Neural cell (in vitro differentiated cells): ENCODE results near the gene CTTNBP2NL.

Source experiments
- EP300 ChIP-seq: fragments of 450-650 bp; conservative IDR thresholded peaks from 2 replicates; pipeline ENCODE4 v1.6.1; 2014; ENCODE audit warnings: antibody characterized with exemption, mild to moderate bottlenecking, moderate library complexity; ENCODE audit not compliant: poor library complexity, severe bottlenecking
- EZH2 ChIP-seq: fragments of 200-600, 300-800 bp; shearing (Covaris generic), sonication (generic); IDR thresholded peaks from 2 replicates; pipeline ENCODE4 v1.6.1; 2014; ENCODE audit warnings: antibody characterized with exemption, low read length, borderline replicate concordance, mild to moderate bottlenecking; ENCODE audit not compliant: insufficient read depth, poor library complexity, severe bottlenecking
- MXI1 ChIP-seq: fragments of 450-650 bp; conservative IDR thresholded peaks from 2 replicates; pipeline ENCODE4 v1.6.1; 2014; ENCODE audit warnings: antibody characterized with exemption, mild to moderate bottlenecking; ENCODE audit not compliant: poor library complexity, severe bottlenecking
- POLR2AphosphoS5 ChIP-seq: IDR thresholded peaks from 2 replicates; pipeline ENCODE4 v1.6.1; 2012
- RAD21 ChIP-seq: fragments of 450-650 bp; conservative IDR thresholded peaks from 2 replicates; pipeline ENCODE4 v1.6.1; 2014; ENCODE audit warnings: antibody characterized with exemption, mild to moderate bottlenecking, moderate library complexity
- SMC3 ChIP-seq: fragments of 450-650 bp; conservative IDR thresholded peaks from 2 replicates; pipeline ENCODE4 v1.6.1; 2014; ENCODE audit warnings: antibody characterized with exemption, mild to moderate bottlenecking, moderate library complexity; ENCODE audit not compliant: poor library complexity
- TAF1 ChIP-seq: IDR thresholded peaks from 2 replicates; pipeline ENCODE4 v1.6.1; 2012; ENCODE audit warnings: low read depth
- TF ChIP-seq, protein P1 (sequence below): fragments of 450-650 bp; IDR thresholded peaks from 2 replicates; pipeline ENCODE4 v1.5.1; 2014; ENCODE audit warnings: antibody characterized with exemption, mild to moderate bottlenecking, moderate library complexity; ENCODE audit not compliant: poor library complexity, severe bottlenecking
- TF ChIP-seq, protein P2 (sequence below): IDR thresholded peaks from 2 replicates; pipeline ENCODE4 v1.6.1; 2012; ENCODE audit warnings: borderline replicate concordance

DNA sequence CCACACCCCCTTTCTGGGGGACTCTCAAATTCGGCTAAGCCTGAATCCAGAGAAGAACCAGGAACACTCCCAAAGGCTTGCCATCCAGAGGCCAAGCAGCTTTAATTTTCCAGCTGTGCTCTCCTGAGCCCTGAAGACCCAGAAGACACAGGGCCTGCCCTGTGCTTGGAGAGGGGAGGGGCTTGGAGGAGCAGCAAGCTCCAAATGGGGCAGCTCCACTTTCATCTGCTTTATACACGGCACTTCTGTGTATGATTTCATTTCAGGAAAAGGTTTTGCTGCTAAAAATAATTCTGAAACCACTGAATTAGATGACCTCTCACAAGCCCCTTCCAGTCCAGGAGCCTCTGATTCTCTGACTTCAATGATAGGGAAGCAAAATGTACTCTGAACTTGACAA is 39.2 kb upstream of the CTTNBP2NL start:
- TF ChIP-seq, protein P1, sequence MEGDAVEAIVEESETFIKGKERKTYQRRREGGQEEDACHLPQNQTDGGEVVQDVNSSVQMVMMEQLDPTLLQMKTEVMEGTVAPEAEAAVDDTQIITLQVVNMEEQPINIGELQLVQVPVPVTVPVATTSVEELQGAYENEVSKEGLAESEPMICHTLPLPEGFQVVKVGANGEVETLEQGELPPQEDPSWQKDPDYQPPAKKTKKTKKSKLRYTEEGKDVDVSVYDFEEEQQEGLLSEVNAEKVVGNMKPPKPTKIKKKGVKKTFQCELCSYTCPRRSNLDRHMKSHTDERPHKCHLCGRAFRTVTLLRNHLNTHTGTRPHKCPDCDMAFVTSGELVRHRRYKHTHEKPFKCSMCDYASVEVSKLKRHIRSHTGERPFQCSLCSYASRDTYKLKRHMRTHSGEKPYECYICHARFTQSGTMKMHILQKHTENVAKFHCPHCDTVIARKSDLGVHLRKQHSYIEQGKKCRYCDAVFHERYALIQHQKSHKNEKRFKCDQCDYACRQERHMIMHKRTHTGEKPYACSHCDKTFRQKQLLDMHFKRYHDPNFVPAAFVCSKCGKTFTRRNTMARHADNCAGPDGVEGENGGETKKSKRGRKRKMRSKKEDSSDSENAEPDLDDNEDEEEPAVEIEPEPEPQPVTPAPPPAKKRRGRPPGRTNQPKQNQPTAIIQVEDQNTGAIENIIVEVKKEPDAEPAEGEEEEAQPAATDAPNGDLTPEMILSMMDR, result no peak
- TF ChIP-seq EP300 (no peak), MXI1 (no peak), EZH2 (no peak), RAD21 (no peak), TAF1 (no peak), POLR2AphosphoS5 (no peak), SMC3 (no peak)
- TF ChIP-seq, protein P2, sequence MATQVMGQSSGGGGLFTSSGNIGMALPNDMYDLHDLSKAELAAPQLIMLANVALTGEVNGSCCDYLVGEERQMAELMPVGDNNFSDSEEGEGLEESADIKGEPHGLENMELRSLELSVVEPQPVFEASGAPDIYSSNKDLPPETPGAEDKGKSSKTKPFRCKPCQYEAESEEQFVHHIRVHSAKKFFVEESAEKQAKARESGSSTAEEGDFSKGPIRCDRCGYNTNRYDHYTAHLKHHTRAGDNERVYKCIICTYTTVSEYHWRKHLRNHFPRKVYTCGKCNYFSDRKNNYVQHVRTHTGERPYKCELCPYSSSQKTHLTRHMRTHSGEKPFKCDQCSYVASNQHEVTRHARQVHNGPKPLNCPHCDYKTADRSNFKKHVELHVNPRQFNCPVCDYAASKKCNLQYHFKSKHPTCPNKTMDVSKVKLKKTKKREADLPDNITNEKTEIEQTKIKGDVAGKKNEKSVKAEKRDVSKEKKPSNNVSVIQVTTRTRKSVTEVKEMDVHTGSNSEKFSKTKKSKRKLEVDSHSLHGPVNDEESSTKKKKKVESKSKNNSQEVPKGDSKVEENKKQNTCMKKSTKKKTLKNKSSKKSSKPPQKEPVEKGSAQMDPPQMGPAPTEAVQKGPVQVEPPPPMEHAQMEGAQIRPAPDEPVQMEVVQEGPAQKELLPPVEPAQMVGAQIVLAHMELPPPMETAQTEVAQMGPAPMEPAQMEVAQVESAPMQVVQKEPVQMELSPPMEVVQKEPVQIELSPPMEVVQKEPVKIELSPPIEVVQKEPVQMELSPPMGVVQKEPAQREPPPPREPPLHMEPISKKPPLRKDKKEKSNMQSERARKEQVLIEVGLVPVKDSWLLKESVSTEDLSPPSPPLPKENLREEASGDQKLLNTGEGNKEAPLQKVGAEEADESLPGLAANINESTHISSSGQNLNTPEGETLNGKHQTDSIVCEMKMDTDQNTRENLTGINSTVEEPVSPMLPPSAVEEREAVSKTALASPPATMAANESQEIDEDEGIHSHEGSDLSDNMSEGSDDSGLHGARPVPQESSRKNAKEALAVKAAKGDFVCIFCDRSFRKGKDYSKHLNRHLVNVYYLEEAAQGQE, result no peak
